OCI-LY1 (cell line): ENCODE measurements around the gene PARVG.

ENCODE experiments used
- EZH2 ChIP-seq: fragments of 200-600 bp; sonication (generic), shearing (Covaris generic); IDR thresholded peaks from 2 replicates; pipeline ENCODE4 v1.8.0; 2017; ENCODE audit warnings: borderline replicate concordance, mixed run types, mild to moderate bottlenecking, antibody characterized with exemption, low read length, moderate library complexity, mixed read lengths
- TF ChIP-seq, protein P1 (sequence below): fragments of 200-600 bp; sonication (generic), shearing (Covaris generic); IDR thresholded peaks from 2 replicates; pipeline ENCODE4 v1.5.1; 2017; ENCODE audit warnings: mild to moderate bottlenecking, antibody characterized with exemption, low read length, moderate library complexity, mixed read lengths

DNA sequence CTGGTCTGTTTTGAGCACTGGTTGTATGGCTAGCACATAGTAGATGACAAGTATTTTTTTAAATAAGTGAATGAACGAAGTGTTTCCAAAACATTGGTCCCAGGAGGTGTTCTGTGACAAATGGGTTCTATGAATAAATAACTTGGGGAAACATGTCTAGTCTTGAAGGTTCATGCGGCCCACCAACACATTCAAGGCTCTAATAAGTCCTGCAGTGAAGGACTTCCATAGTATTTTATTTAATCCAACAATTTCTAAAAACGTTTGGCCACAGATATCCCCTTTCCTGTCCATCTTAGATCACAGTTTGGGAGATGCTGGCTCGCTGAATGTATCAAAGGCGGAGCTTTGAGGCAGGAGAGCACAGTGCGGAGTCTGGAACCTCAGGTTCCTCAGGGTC is 22.5 kb downstream of the PARVG start:
- TF ChIP-seq, protein P1, sequence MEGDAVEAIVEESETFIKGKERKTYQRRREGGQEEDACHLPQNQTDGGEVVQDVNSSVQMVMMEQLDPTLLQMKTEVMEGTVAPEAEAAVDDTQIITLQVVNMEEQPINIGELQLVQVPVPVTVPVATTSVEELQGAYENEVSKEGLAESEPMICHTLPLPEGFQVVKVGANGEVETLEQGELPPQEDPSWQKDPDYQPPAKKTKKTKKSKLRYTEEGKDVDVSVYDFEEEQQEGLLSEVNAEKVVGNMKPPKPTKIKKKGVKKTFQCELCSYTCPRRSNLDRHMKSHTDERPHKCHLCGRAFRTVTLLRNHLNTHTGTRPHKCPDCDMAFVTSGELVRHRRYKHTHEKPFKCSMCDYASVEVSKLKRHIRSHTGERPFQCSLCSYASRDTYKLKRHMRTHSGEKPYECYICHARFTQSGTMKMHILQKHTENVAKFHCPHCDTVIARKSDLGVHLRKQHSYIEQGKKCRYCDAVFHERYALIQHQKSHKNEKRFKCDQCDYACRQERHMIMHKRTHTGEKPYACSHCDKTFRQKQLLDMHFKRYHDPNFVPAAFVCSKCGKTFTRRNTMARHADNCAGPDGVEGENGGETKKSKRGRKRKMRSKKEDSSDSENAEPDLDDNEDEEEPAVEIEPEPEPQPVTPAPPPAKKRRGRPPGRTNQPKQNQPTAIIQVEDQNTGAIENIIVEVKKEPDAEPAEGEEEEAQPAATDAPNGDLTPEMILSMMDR: no peak
- TF ChIP-seq EZH2: no peak
